ENCODE measurements around the gene P2RX6.

GRCh38 chr22:20970939-20971657 lies 43.9 kb upstream of the P2RX6 start:
- TF ChIP-seq CTCF (IDR thresholded peaks at IDR 0.05; ENCODE audit: insufficient read depth, low read depth, low read length) (no peak), EZH2 (IDR thresholded peaks at IDR 0.05; ENCODE audit: insufficient read depth, low read length) (no peak)

Data from astrocyte (in vitro differentiated cells and primary cell).